PC-9 (cell line): ENCODE results near the gene TGFBI.

ENCODE experiments used
- CTCF ChIP-seq: fragments of 200-600 bp; sonication (generic); conservative IDR thresholded peaks from 2 replicates; pipeline ENCODE4 v1.6.1; 2017; ENCODE audit warnings: mixed run types, antibody characterized with exemption, mild to moderate bottlenecking, moderate library complexity
- EZH2 ChIP-seq: fragments of 200-600 bp; sonication (generic); IDR thresholded peaks from 2 replicates; pipeline ENCODE4 v1.8.0; 2017; ENCODE audit warnings: antibody characterized with exemption, low read depth

GRCh38 chr5:136089791-136090190, 61.0 kb downstream of the TGFBI start:
- no peak for TF ChIP-seq EZH2
- TF ChIP-seq CTCF = no peak
